Measurements from ENCODE around the gene NOTCH1. TPM values are rescaled to one million over a fixed set of nuclear protein-coding genes. Genes with fewer than 3 reads are reported as not detected.

Gene NOTCH1
- total RNA-seq, 1 donor from 2014 or later = 113 TPM

DNA sequence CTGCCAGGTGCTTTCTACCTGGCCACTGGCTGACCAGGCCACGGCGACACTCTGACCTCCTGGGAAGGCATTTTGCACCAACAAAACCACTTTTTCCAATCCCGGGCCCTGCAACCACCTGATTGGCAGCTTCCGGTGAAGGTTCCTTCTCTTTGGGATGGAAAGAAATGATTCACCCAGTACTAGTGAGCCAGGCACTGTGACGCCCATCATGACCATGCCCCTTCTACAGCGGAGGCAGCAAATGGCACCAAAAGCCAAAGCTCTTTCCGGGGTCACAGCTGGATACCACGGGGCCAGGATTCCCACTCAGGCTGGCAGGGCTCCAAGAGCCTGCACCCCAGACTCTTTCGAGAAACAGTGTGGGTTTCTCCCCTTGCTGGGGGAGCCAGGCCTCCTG lies 4.7 kb downstream of the NOTCH1 start:
- Mint-ChIP-seq H3K4me3 (peak overlapping the region; percentile 81), H3K27ac (peak overlapping the region; percentile 100), H3K4me1 (peaks cover 42% of the 10 kb centered on the region), H3K36me3 (ENCODE audit: low read depth) (peaks cover 44% of the 10 kb centered on the region), H3K27me3 (no peaks in the 10 kb centered on the region), H3K9me3 (no peaks in the 10 kb centered on the region)
- intact Hi-C loops (cut with micrococcal nuclease) = loop anchor here (10.0 kb wide), 1 partner anchor 94 kb away; no protein-coding TSS in a partner anchor
- no peak for DNase-seq

GRCh38 chr9:136539427-136540421 lies 6.1 kb downstream of the NOTCH1 start:
- Mint-ChIP-seq H3K4me1 (peaks cover 43% of the 10 kb centered on the region), H3K9me3 (no peaks in the 10 kb centered on the region), H3K4me3 (peak overlapping the region; percentile 81), H3K27me3 (no peaks in the 10 kb centered on the region), H3K36me3 (ENCODE audit: low read depth) (peaks cover 44% of the 10 kb centered on the region), H3K27ac (peak overlapping the region; percentile 100)
- DNase-seq = peak; percentile 97
- intact Hi-C loops (cut with micrococcal nuclease) = loop anchor here (1.0 to 10.0 kb wide), 3 partner anchors 56 to 252 kb away; partner anchors contain the start of genes SEC16A and TMEM141

DNA sequence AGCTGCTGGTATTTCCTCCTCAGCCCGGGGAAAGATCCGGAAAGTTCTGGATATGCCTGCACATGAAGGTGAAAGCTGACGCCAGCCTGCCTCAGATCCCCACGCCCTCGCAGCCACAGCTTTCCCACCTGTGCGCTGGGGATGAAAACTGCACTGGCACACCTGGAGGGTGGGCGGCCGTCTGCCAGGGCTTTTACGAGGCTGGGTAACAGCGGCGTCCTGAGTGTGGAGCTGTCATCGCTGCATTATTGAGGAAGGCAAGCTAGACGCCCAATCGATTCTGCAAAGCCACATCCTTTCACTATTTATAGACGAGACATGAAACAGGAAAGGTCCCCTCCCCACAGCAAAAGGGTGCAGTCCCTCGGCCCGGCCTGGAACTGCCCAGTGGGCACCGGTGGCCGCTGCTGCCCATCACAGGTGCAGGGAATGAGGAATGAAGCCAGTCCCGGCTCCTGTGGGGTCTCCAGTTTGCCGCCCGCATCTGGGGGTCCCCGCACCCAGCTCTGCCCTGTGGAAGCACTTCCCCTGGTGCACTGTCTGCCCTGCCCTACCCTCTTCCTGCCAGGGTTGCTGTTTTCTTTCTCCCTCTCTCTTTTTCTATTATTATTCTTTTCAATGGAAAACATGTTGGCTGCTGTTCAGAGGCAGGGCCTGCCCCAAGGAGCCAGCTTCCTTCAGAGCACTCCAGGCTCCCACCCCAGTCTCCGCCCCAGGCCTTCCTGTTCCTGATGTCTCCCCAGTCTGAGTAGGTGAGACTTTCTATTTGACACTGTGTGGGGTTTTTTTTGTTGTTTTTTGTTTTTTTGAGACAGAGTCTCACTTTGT lies 7.0 kb downstream of the NOTCH1 start:
- Mint-ChIP-seq H3K9me3 (no peaks in the 10 kb centered on the region), H3K27ac (peak overlapping the region; percentile 100), H3K4me1 (peaks cover 49% of the 10 kb centered on the region), H3K4me3 (peak overlapping the region; percentile 81), H3K27me3 (no peaks in the 10 kb centered on the region), H3K36me3 (ENCODE audit: low read depth) (peaks cover 45% of the 10 kb centered on the region)
- intact Hi-C loops (cut with micrococcal nuclease) = loop anchor here (1.0 kb wide), 2 partner anchors 56 to 252 kb away; partner anchors contain the start of genes SEC16A and TMEM141
- peak; percentile 89 for DNase-seq

DNA sequence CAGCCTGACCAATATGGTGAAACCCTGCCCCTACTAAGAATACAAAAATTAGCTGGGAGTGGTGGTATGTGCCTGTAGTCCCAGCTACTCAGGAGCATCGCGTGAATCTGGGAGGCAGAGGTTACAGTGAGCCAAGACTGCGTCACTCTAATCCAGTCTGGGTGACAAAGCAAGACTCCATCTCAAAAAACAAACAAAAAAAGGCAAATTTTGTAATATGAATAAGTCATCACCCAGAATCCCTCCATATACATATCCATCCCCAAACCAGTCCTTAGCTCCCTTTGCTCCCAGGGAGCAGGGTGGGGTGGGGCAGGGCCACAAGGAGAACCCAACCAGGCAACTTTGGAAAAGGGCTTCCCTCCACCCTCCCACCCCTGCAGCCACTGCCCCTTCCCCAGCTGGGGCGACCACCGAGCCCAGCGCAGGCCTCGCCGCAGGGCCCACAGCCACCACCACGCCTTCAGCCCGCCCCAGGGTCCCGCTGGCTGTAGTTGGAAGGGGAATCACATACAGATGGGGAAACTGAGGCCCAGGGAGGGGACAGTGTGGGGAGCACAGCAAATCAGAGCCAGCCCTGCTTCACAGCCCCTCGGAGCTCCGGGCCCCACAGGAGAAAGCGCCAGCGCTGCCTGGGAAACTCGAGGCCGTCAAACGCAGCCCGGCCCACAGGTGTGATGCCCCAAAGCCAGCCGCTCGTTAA lies 7.8 kb downstream of the NOTCH1 start:
- H3K9me3 Mint-ChIP-seq = no peaks in the 10 kb centered on the region
- H3K4me3 Mint-ChIP-seq = peak overlapping the region; percentile 81
- no peak for DNase-seq
- intact Hi-C loops (cut with micrococcal nuclease) = no loop called here
- peaks cover 51% of the 10 kb centered on the region for H3K4me1 Mint-ChIP-seq
- no peaks in the 10 kb centered on the region for H3K27me3 Mint-ChIP-seq
- peak overlapping the region; percentile 100 for H3K27ac Mint-ChIP-seq
- H3K36me3 Mint-ChIP-seq (ENCODE audit: low read depth) = peaks cover 43% of the 10 kb centered on the region

DNA sequence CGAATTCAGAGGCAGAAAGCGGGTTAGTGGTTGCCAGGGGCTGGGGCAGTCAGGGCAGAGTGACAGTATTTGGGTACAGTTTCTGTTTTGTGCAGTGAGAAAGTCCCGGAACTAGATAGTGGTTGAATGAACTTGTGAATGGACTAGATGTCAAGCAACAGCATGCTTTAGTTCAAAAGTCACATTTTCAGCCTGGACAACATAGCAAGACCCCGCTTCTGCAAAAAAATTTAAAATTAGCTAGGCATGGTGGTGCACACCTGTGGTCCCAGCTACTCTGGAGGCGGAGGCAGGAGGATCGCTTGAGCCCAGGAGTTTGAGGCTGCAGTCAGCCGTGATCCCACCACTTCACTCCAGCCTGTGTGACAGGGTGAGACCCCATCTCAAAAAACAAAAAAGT lies 8.4 kb downstream of the NOTCH1 start:
- Mint-ChIP-seq H3K27ac (no peak overlapping the region), H3K36me3 (ENCODE audit: low read depth) (peaks cover 37% of the 10 kb centered on the region), H3K4me1 (peaks cover 49% of the 10 kb centered on the region), H3K4me3 (peak overlapping the region; percentile 39), H3K9me3 (no peaks in the 10 kb centered on the region), H3K27me3 (no peaks in the 10 kb centered on the region)
- intact Hi-C loops (cut with micrococcal nuclease) = no loop called here
- DNase-seq = no peak

DNA sequence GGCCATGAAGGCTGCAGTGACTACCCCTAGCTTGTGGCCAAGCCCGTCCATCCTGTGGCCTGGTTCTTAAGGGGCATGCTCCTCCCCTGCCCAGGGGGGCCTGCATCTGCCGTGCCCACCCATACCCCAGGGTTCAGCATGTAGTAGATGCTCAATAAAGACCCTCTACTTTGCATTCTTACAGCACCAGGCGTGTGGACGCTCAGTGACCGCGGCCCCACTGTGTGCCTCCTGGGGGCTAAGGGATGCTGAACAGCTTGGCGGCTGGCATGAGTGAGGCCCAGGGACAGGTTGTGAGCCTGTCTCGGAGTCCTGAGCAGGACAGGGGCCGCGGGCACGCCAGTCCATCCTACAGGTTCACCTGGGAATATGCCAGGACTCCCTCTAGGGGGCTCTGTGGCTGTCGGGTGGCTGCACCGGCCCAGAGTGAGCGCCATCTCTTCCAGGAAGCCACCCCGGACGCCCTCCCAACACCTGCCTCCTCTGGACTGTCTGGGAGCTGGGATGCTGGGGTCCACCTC lies 9.1 kb downstream of the NOTCH1 start:
- Mint-ChIP-seq H3K4me1 (peaks cover 53% of the 10 kb centered on the region), H3K4me3 (peak overlapping the region; percentile 39), H3K9me3 (no peaks in the 10 kb centered on the region), H3K27me3 (no peaks in the 10 kb centered on the region), H3K36me3 (ENCODE audit: low read depth) (peaks cover 32% of the 10 kb centered on the region), H3K27ac (no peak overlapping the region)
- no peak for DNase-seq
- intact Hi-C loops (cut with micrococcal nuclease) = no loop called here

DNA sequence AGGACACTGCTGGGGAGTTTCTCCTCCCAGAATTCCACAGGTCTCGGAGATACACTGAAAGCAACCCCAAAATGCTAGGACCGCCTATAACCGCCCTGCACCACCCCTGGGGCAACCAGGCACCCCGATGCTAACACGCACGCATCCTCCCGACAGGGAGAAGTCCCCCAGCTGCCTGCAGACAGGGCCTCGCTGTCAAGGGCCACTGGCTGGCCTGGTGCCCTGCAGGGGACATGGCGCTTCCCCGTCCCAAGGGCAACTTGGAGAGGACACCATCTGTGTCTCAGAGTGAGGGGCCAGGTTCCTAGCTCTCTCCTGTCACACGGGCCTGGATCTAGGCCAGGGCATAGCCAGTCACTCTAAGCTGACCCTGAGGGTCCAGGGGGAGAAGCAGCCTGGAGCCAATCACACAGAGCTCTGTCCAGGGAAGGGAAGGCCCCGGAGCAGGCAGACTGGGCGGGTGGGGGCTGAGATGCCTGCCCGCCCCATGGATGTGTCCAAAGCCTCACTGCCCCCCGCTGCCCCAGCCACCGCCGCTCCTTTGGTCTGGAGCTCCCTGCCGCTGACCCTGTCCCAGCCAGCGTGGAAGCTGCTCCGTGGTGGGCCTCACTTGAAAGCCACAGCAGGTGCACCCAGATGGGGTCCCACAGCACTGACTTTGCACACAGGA lies 9.7 kb downstream of the NOTCH1 start:
- Mint-ChIP-seq H3K9me3 (no peaks in the 10 kb centered on the region), H3K36me3 (ENCODE audit: low read depth) (peaks cover 29% of the 10 kb centered on the region), H3K27ac (no peak overlapping the region), H3K4me3 (no peak overlapping the region), H3K27me3 (no peaks in the 10 kb centered on the region), H3K4me1 (peaks cover 53% of the 10 kb centered on the region)
- no peak for DNase-seq
- intact Hi-C loops (cut with micrococcal nuclease) = no loop called here

GRCh38 chr9:136535070-136535469 lies 10.8 kb downstream of the NOTCH1 start:
- Mint-ChIP-seq H3K27me3 (no peaks in the 10 kb centered on the region), H3K27ac (no peak overlapping the region), H3K4me1 (peaks cover 46% of the 10 kb centered on the region), H3K4me3 (no peak overlapping the region), H3K9me3 (no peaks in the 10 kb centered on the region), H3K36me3 (ENCODE audit: low read depth) (peaks cover 19% of the 10 kb centered on the region)
- intact Hi-C loops (cut with micrococcal nuclease) = no loop called here
- no peak for DNase-seq

- H3K4me3 Mint-ChIP-seq = peak overlapping the region; percentile 67
- no peaks in the 10 kb centered on the region for H3K27me3 Mint-ChIP-seq
- peaks cover 39% of the 10 kb centered on the region for H3K4me1 Mint-ChIP-seq
- peaks cover 15% of the 10 kb centered on the region for H3K36me3 Mint-ChIP-seq (ENCODE audit: low read depth)
- intact Hi-C loops (cut with micrococcal nuclease) = no loop called here
- DNase-seq = no peak
- H3K9me3 Mint-ChIP-seq = no peaks in the 10 kb centered on the region
- H3K27ac Mint-ChIP-seq = peak overlapping the region; percentile 89
Measured at GRCh38 chr9:136534366-136534765, 11.5 kb downstream of the NOTCH1 start.

DNA sequence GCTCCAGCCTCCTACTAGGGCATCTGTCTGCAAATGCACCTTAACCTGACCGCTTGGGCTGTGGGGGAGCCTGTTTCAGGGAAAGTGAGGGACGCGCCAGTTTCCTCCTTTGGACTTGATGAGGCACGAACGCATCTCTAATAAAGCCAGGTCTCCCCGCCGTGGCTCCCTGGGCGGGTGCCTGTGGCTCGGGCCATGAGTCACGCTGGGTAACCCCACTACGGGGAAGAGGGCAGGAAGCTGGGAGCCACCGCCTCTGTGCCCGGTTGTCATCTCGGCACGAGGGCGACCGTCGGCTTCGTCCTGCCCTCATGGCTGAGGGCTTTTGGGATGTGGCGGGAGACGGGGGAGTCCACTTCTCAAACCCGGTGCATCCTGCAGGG lies 12.1 kb downstream of the NOTCH1 start:
- Mint-ChIP-seq H3K4me3 (peak overlapping the region; percentile 67), H3K27ac (peak overlapping the region; percentile 89), H3K27me3 (no peaks in the 10 kb centered on the region), H3K9me3 (no peaks in the 10 kb centered on the region), H3K36me3 (ENCODE audit: low read depth) (peaks cover 11% of the 10 kb centered on the region), H3K4me1 (peaks cover 36% of the 10 kb centered on the region)
- DNase-seq = peak; percentile 92
- intact Hi-C loops (cut with micrococcal nuclease) = loop anchor here (1.0 kb wide), 1 partner anchor 11 kb away; no protein-coding TSS in a partner anchor

GRCh38 chr9:136532799-136533774 lies 12.8 kb downstream of the NOTCH1 start:
- H3K4me3 Mint-ChIP-seq = peak overlapping the region; percentile 67
- intact Hi-C loops (cut with micrococcal nuclease) = loop anchor here (1.0 kb wide), 1 partner anchor 11 kb away; no protein-coding TSS in a partner anchor
- H3K27ac Mint-ChIP-seq = peak overlapping the region; percentile 89
- no peaks in the 10 kb centered on the region for H3K9me3 Mint-ChIP-seq
- H3K36me3 Mint-ChIP-seq (ENCODE audit: low read depth) = peaks cover 8% of the 10 kb centered on the region
- H3K4me1 Mint-ChIP-seq = peaks cover 32% of the 10 kb centered on the region
- DNase-seq = peak; percentile 94
- H3K27me3 Mint-ChIP-seq = no peaks in the 10 kb centered on the region
